Spinal cord (tissue), 10 donors: ENCODE measurements around the gene COLGALT1. TPM values are rescaled to one million over a fixed set of nuclear protein-coding genes. Genes with fewer than 3 reads are reported as not detected.
"Not testable (repeated sequence)": the region's sequence is repeated elsewhere in the genome, so short reads cannot be mapped to it uniquely, and the experiment has no call there.

Experiments
- DNase-seq, 6 donors: peaks; one replicate each; pipeline versions ENCODE4 v3.0.0 to v3.0.0-alpha.2; 2013 to 2015; ENCODE audit warnings: low spot score in 6 of 6, low read depth in 4 of 6
- H3K27ac ChIP-seq: one replicate; pipeline ENCODE4 v1.5.1; 2013; ENCODE audit warnings: low read depth, low read length, control low read depth
- H3K27me3 ChIP-seq: one replicate; pipeline ENCODE4 v1.6.1; 2013; ENCODE audit warnings: low read length; ENCODE audit not compliant: control insufficient read depth, insufficient read depth
- H3K36me3 ChIP-seq: one replicate; pipeline ENCODE4 v1.6.1; 2013; ENCODE audit warnings: low read length; ENCODE audit not compliant: control insufficient read depth, insufficient read depth
- H3K4me1 ChIP-seq: one replicate; pipeline ENCODE4 v1.6.1; 2013; ENCODE audit warnings: low read length; ENCODE audit not compliant: control insufficient read depth, insufficient read depth
- H3K4me3 ChIP-seq: one replicate; pipeline ENCODE4 v1.5.1; 2013; ENCODE audit warnings: low read depth, low read length, control low read depth
- H3K9me3 ChIP-seq: one replicate; pipeline ENCODE4 v1.6.1; 2013; ENCODE audit warnings: low read length; ENCODE audit not compliant: control insufficient read depth, insufficient read depth
- WGBS: methylation state at CpG from one replicate; pipeline ENCODE4 v1.1.5; 2013; ENCODE audit warnings: missing lambda C conversion rate; ENCODE audit not compliant: insufficient coverage; 5-methylcytosine and 5-hydroxymethylcytosine counted together
- polyA plus RNA-seq, 2 donors: library from polyadenylated mRNA; unstranded; fragments of 120-200 nt; gene quantifications; one replicate each; pipeline ENCODE4 v1.2.1, GENCODE V29; 2013; ENCODE audit not compliant: insufficient read length in 2 of 2
- total RNA-seq, 2 donors: library from RNA; depleted of rRNA in 1 of 2; stranded (reverse); fragments of 120-200 nt in 1 of 2; fragments of >200 nt in 1 of 2; gene quantifications; one replicate each; pipeline versions ENCODE4 v1.2.3 to v1.2.4, GENCODE V29; 2013 to 2014
- donor health status: healthy.

The COLGALT1 gene
- total and polyA plus RNA-seq, 4 donors, result 24.3 to 64.5 (median 39.8) TPM

DNA sequence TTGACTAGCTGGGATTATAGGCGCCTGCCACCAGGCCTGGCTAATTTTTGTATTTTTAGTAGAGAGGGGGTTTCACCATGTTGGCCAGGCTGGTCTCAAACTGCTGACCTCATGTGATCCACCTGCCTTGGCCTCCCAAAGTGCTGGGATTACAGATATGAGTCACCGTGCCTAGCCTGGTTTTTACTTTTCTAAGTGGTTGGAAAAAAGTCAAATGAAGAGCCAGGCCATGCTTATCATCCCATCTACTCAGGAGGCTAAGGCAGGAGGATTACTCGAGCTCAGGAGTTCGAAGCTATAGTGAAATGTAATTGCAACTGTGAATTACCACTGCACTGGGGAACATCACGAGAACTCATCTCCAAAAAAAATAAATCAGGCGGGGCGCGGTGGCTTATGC lies 36.8 kb upstream of the COLGALT1 start:
- H3K27me3 ChIP-seq, H3K27ac ChIP-seq, H3K4me1 ChIP-seq, H3K4me3 ChIP-seq, H3K9me3 ChIP-seq, DNase-seq: not testable (repeated sequence)
- WGBS, result 100% methylated on average over 4 of the region's 8 CpGs
- H3K36me3 ChIP-seq, result peaks cover 57% of the 10 kb centered on the region

DNA sequence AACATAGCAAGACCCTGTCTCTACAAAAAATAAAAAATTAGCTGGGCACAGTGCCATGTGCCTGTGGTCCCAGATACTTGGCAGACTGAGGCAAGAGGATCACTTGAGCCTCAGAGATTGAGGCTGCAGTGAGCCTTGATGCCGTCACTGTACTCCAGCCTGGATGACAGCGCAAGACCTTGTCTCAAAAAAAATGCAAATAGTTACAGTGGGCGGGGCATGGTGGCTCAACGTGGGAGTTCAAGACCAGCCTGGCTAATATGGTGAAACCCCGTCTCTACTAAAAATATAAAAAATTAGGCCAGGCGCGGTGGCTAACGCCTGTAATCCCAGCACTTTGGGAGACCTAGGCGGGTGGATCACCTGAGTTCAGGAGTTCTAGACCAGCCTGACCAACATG lies 35.5 kb upstream of the COLGALT1 start:
- WGBS, result 87% methylated on average over 9 of the region's 9 CpGs
- Histone ChIP-seq H3K27me3 (no peaks in the 10 kb centered on the region), H3K36me3 (peaks cover 53% of the 10 kb centered on the region), H3K27ac (no peak overlapping the region), H3K4me3 (no peak overlapping the region), H3K4me1 (no peaks in the 10 kb centered on the region), H3K9me3 (peaks cover 3% of the 10 kb centered on the region)
- DNase-seq, result no peak

DNA sequence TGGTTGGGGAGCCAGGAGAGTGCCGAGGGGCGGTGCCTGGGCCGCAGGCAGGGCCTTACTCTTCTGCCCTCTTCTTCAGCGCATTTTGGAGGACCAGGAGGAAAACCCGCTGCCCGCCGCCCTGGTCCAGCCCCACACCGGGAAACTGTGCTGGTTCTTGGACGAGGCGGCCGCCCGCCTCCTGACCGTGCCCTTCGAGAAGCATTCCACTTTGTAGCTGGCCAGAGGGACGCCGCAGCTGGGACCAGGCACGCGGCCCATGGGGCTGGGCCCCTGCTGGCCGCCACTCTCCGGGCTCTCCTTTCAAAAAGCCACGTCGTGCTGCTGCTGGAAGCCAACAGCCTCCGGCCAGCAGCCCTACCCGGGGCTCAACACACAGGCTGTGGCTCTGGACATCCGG lies 34.6 kb upstream of the COLGALT1 start:
- no peak for DNase-seq
- H3K9me3 ChIP-seq, result peaks cover 3% of the 10 kb centered on the region
- H3K27me3 ChIP-seq, result no peaks in the 10 kb centered on the region
- H3K36me3 ChIP-seq, result peaks cover 44% of the 10 kb centered on the region
- H3K4me3 ChIP-seq, result no peak overlapping the region
- no peak overlapping the region for H3K27ac ChIP-seq
- no peaks in the 10 kb centered on the region for H3K4me1 ChIP-seq
- 90% methylated on average over 25 of the region's 25 CpGs for WGBS

DNA sequence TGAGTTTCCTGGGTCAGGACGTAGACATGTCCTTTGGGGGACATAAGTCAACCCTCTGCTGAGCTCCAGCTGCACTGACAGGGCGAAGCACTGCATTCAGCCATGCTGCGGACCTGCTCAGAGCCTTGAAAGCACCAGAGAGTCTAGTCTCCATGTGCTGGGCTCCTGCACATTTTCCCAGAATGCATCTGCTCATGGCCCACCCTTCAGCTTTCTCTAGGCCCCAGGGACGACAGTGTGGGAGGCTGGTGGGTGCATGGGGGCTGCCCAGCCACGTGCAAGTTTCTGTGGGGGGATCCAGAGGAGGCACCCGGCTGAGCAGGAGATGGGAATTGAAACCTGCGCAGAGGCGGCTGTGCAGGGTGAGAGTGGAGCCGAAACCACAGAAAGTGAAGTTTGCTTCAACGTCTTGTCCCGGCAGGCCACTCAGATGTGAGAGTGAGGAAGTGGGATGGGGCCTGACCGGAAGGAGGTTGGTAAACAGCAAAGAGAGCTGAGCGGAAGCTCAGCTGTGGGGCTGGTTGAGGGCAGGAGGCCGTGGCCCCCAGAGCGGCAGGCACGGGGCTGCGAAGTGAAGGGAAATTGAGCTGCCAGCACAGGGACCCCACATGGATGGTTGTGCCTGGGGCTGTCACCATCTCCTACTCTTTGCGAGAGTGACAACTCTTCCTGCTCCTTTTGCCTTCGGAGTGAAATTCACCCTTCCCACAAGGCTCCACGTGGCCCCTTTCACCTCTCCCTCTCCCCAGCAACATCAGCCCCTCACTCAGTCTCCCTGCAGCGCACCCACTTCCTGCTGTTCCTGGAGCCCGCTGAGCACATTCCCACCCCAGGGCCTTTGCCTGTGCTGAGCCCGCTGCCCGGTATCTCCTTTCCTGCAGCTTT lies 32.2 kb upstream of the COLGALT1 start:
- peak in 1 of 6 donors; percentile 23 for DNase-seq
- 73% methylated on average over 23 of the region's 24 CpGs for WGBS
- H3K27ac ChIP-seq, result no peak overlapping the region

DNA sequence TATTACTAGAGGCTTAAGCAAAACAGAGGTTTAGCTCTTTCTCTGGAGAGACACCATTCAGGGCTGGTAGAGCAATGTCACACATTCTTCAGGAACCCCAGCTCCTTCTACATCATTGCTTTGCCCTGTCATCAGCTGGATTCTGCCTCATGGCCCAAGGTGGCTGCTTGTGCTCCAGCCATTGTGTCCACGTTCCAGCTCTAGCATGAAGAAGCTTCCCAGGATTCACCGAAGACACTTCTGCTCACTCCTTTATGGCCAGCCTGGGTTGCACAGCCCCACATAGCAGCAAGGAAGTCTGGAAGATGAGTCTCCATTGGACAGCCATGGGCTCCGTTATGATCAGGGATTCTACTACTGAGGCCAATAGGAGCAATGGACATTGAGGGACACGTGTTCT lies 30.8 kb upstream of the COLGALT1 start:
- DNase-seq, result no peak
- H3K27me3 ChIP-seq, result no peaks in the 10 kb centered on the region
- 89% methylated on average over 4 of the region's 4 CpGs for WGBS

More for the DNA sequence above, 32.2 kb upstream of the COLGALT1 start:
- H3K4me3 ChIP-seq, result no peak overlapping the region
- H3K4me1 ChIP-seq, result no peaks in the 10 kb centered on the region
- no peaks in the 10 kb centered on the region for H3K9me3 ChIP-seq
- H3K27me3 ChIP-seq, result no peaks in the 10 kb centered on the region
- peaks cover 25% of the 10 kb centered on the region for H3K36me3 ChIP-seq

DNA sequence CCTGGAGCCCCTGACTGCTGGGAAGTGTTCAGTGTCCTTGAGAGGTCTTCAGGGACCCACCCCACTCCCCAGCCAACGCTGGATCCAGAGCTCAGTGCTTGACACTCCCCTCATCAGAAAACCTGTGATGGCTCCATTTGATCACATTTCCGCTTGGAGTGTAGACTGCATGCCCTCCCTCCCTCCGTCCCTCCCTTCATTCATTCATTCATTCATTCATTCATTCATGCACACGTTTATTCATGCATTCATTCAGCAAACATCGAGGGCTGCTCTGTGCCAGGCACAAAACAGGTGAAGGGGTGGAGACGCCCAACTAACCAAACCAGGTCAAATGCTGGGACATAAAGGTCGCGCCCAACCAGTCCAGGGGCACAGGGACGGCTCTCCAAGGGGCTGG lies 30.3 kb upstream of the COLGALT1 start:
- Histone ChIP-seq H3K36me3 (peaks cover 13% of the 10 kb centered on the region), H3K27ac (no peak overlapping the region), H3K27me3 (no peaks in the 10 kb centered on the region), H3K9me3 (no peaks in the 10 kb centered on the region), H3K4me1 (no peaks in the 10 kb centered on the region), H3K4me3 (no peak overlapping the region)
- no peak for DNase-seq
- WGBS, result 87% methylated on average over 8 of the region's 9 CpGs

More for the DNA sequence above, 30.8 kb upstream of the COLGALT1 start:
- H3K36me3 ChIP-seq, result peaks cover 13% of the 10 kb centered on the region
- H3K27ac ChIP-seq, result no peak overlapping the region
- H3K4me3 ChIP-seq, result no peak overlapping the region
- no peaks in the 10 kb centered on the region for H3K4me1 ChIP-seq
- H3K9me3 ChIP-seq, result no peaks in the 10 kb centered on the region

DNA sequence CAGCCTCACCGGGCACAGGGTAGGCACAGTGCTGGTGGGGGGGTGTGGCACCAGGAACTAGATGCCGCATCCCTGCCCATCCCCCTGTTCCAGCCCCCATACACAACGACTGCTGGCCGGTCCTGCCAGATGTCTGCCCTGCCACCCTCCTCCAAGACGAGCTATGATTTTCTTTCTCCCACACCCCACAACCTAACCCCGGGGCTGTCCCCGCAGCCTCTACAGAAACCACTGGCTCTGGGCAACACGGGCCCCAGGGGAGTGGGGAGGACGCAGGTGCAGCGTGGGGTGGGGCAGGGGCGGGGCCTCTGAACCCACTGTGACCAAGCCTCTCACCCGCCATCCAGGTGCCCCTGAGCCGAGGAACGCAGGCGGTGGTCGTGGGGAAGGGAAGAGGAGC lies 28.5 kb upstream of the COLGALT1 start:
- WGBS, result 65% methylated on average over 12 of the region's 16 CpGs
- H3K27me3 ChIP-seq, result no peaks in the 10 kb centered on the region
- H3K4me3 ChIP-seq, result no peak overlapping the region
- no peak for DNase-seq
- H3K27ac ChIP-seq, result no peak overlapping the region
- peaks cover 5% of the 10 kb centered on the region for H3K4me1 ChIP-seq
- no peaks in the 10 kb centered on the region for H3K9me3 ChIP-seq
- peaks cover 5% of the 10 kb centered on the region for H3K36me3 ChIP-seq

DNA sequence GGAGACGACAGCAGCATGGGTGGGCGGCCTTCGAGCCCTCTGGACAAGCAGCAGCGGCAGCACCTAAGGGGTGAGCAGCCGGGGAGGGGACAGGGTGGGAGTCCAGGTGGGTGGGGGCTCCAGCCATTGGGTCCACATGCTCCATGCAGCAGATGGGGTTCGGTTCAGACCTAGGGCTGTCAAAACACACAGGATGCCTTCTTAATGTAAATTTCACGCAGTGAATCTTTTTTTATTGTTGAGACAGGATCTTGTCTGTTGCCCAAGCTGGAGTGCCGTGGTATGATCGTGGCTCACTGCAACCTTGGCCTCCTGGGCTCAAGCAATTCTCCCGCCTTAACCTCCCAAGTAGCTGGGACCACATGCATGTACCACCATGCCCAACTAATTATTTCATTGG lies 28.1 kb upstream of the COLGALT1 start:
- Histone ChIP-seq H3K4me1 (peaks cover 5% of the 10 kb centered on the region), H3K27me3 (no peaks in the 10 kb centered on the region)
- 77% methylated on average over 9 of the region's 10 CpGs for WGBS

DNA sequence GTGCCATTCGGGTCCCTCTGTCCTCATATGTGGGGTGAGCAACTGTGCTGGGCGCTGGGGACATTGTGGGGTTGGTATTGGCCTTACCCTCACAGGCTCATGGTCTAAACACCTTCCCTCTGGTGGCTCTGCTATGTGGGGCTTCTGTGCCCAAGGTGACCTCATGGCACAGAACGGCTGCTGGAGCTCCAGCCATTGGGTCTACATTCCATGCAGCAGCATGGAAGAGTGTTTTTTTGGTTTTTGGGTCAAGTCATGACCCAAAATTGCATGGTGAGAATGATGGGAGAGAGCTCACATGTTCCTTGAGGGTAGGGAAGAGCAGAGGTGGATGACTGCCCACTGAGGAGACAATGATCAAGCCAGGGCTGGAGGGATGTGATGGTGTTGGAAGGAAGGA lies 26.8 kb upstream of the COLGALT1 start:
- no peaks in the 10 kb centered on the region for H3K9me3 ChIP-seq
- no peak for DNase-seq
- no peak overlapping the region for H3K27ac ChIP-seq
- no peaks in the 10 kb centered on the region for H3K27me3 ChIP-seq
- H3K4me1 ChIP-seq, result peaks cover 5% of the 10 kb centered on the region
- no peak overlapping the region for H3K4me3 ChIP-seq
- 100% methylated on average over 1 of the region's 3 CpGs for WGBS
- peaks cover under 1% of the 10 kb centered on the region for H3K36me3 ChIP-seq

More for the DNA sequence above, 28.1 kb upstream of the COLGALT1 start:
- DNase-seq, result no peak
- Histone ChIP-seq H3K27ac (no peak overlapping the region), H3K36me3 (peaks cover 5% of the 10 kb centered on the region), H3K9me3 (no peaks in the 10 kb centered on the region), H3K4me3 (no peak overlapping the region)
